Body of pancreas (tissue), 4 donors: ENCODE data around the gene MTSS2. TPM values are rescaled to one million over a fixed set of nuclear protein-coding genes. Genes with fewer than 3 reads are reported as not detected.

ENCODE experiments used
- ATAC-seq: fragments of 150-250 bp; one replicate; pipeline ENCODE4 v1.9.1; 2016
- DNase-seq, 4 donors: peaks; one replicate each; pipeline ENCODE4 v3.0.0-alpha.2; 2019
- H3K27ac ChIP-seq, 4 donors: fragments of 200-600 bp; sonication (generic); 1 replicate in 3 of 4; 2 replicates in 1 of 4; pipeline versions ENCODE4 v1.5.1 to v1.6.1; 2016 to 2019; ENCODE audit warnings: mild to moderate bottlenecking in 1 of 4, mixed read lengths in 1 of 4, moderate library complexity in 1 of 4
- H3K27me3 ChIP-seq, 2 donors: fragments of 200-600 bp; sonication (generic); one replicate each; pipeline ENCODE4 v1.6.0; 2016; ENCODE audit warnings: mild to moderate bottlenecking in 1 of 2
- H3K36me3 ChIP-seq, 2 donors: fragments of 200-600 bp; sonication (generic); replicated peaks in 1 of 2; 2 replicates each; pipeline ENCODE4 v1.5.1; 2016; ENCODE audit warnings: low read depth in 2 of 2; ENCODE audit not compliant: insufficient read depth in 1 of 2
- H3K4me1 ChIP-seq: fragments of 200-600 bp; sonication (generic); one replicate; pipeline ENCODE4 v1.6.0; 2016
- H3K4me3 ChIP-seq, 2 donors: fragments of 200-600 bp; sonication (generic); 1 replicate in 1 of 2; 2 replicates in 1 of 2; pipeline ENCODE4 v1.5.1; 2016 to 2019
- H3K9me3 ChIP-seq, 3 donors: fragments of 200-600 bp; sonication (generic); 1 replicate in 2 of 3; 2 replicates in 1 of 3; pipeline ENCODE4 v1.5.1; 2016
- POLR2A ChIP-seq, 3 donors: fragments of 450-650 bp; IDR thresholded peaks; one replicate each; pipeline ENCODE4 v1.6.1; 2016; ENCODE audit warnings: antibody characterized with exemption in 3 of 3, mild to moderate bottlenecking in 2 of 3
- WGBS, 2 donors: methylation state at CpG; one replicate each; pipeline ENCODE4 v1.1.5; 2017; 5-methylcytosine and 5-hydroxymethylcytosine counted together
- intact Hi-C: fragments of 100-400 bp; cut with DNase I; formaldehyde crosslinking; loops from one replicate; pipeline ENCODE4 v1.15.1; 2023
- total RNA-seq, 2 donors: library from RNA; depleted of rRNA; stranded (reverse); fragments of >200 nt; gene quantifications; one replicate each; pipeline ENCODE4 v1.1.0, GENCODE V29; 2016
- TF ChIP-seq, protein P1 (sequence below), 7 experiments: fragments of 450-650 bp in 4 of 7; fragments of 200-600 bp in 3 of 7; sonication (generic) in 3 of 7; IDR thresholded peaks; one replicate each; pipeline ENCODE4 v1.5.1; 2016 to 2019; ENCODE audit warnings: antibody characterized with exemption in 7 of 7

The MTSS2 gene
- total RNA-seq, 2 donors from 2014 or later = 8.8 to 23.4 TPM

- no peaks in the 10 kb centered on the region for H3K4me1 ChIP-seq
- no peaks in the 10 kb centered on the region for H3K27me3 ChIP-seq
- H3K27ac ChIP-seq = no peak overlapping the region
- H3K4me3 ChIP-seq = no peak overlapping the region
- intact Hi-C loops = no loop called here
- 89 to 98% methylated on average over 8 to 17 of the region's 17 CpGs for WGBS, 2 donors
- ATAC-seq = no peak
- no peak for DNase-seq
- TF ChIP-seq POLR2A (IDR thresholded peaks at IDR 0.05) = no peak
- TF ChIP-seq, protein P1, sequence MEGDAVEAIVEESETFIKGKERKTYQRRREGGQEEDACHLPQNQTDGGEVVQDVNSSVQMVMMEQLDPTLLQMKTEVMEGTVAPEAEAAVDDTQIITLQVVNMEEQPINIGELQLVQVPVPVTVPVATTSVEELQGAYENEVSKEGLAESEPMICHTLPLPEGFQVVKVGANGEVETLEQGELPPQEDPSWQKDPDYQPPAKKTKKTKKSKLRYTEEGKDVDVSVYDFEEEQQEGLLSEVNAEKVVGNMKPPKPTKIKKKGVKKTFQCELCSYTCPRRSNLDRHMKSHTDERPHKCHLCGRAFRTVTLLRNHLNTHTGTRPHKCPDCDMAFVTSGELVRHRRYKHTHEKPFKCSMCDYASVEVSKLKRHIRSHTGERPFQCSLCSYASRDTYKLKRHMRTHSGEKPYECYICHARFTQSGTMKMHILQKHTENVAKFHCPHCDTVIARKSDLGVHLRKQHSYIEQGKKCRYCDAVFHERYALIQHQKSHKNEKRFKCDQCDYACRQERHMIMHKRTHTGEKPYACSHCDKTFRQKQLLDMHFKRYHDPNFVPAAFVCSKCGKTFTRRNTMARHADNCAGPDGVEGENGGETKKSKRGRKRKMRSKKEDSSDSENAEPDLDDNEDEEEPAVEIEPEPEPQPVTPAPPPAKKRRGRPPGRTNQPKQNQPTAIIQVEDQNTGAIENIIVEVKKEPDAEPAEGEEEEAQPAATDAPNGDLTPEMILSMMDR (IDR thresholded peaks at IDR 0.05) = no peak
- no peaks in the 10 kb centered on the region for H3K36me3 ChIP-seq
- H3K9me3 ChIP-seq = no peaks in the 10 kb centered on the region
Observed at GRCh38 chr16:70699696-70700095, 13.8 kb upstream of the MTSS2 start.

- WGBS, 2 donors = 92 to 98% methylated on average over 8 of the region's 10 CpGs
- intact Hi-C loops = no loop called here
- no peaks in the 10 kb centered on the region for H3K36me3 ChIP-seq
- no peaks in the 10 kb centered on the region for H3K27me3 ChIP-seq
- no peak for ATAC-seq
- no peak overlapping the region for H3K27ac ChIP-seq
- no peaks in the 10 kb centered on the region for H3K9me3 ChIP-seq
- TF ChIP-seq POLR2A (IDR thresholded peaks at IDR 0.05) = no peak
- TF ChIP-seq, protein P1 (IDR thresholded peaks at IDR 0.05) = no peak
- no peak for DNase-seq
- no peak overlapping the region for H3K4me3 ChIP-seq
- no peaks in the 10 kb centered on the region for H3K4me1 ChIP-seq
Observed at GRCh38 chr16:70698901-70699300, 13.0 kb upstream of the MTSS2 start.

- no peaks in the 10 kb centered on the region for H3K36me3 ChIP-seq
- H3K4me1 ChIP-seq = no peaks in the 10 kb centered on the region
- no peak for DNase-seq
- intact Hi-C loops = no loop called here
- no peaks in the 10 kb centered on the region for H3K9me3 ChIP-seq
- H3K27ac ChIP-seq = no peak overlapping the region
- no peak for ATAC-seq
- no peak overlapping the region for H3K4me3 ChIP-seq
- 80 to 84% methylated on average over 14 of the region's 14 CpGs for WGBS, 2 donors
- H3K27me3 ChIP-seq = no peaks in the 10 kb centered on the region
- no peak for TF ChIP-seq POLR2A (IDR thresholded peaks at IDR 0.05)
- TF ChIP-seq, protein P1 (IDR thresholded peaks at IDR 0.05) = no peak
Observed at GRCh38 chr16:70697594-70698170, 11.8 kb upstream of the MTSS2 start.

GRCh38 chr16:70696952-70697593, 11.2 kb upstream of the MTSS2 start:
- H3K4me3 ChIP-seq = no peak overlapping the region

More at GRCh38 chr16:70696952-70697593, 11.2 kb upstream of the MTSS2 start:
- Histone ChIP-seq H3K36me3 (no peaks in the 10 kb centered on the region), H3K9me3 (no peaks in the 10 kb centered on the region), H3K27ac (no peak overlapping the region), H3K4me1 (no peaks in the 10 kb centered on the region), H3K27me3 (no peaks in the 10 kb centered on the region)
- no peak for TF ChIP-seq POLR2A (IDR thresholded peaks at IDR 0.05)
- TF ChIP-seq, protein P1 (IDR thresholded peaks at IDR 0.05) = no peak
- intact Hi-C loops = no loop called here
- no peak for DNase-seq
- ATAC-seq = no peak
- WGBS, 2 donors = 64 to 92% methylated on average over 13 to 19 of the region's 19 CpGs
